Keratinocyte (primary cell): ENCODE results near the gene REV1. TPM values are rescaled to one million over a fixed set of nuclear protein-coding genes. Genes with fewer than 3 reads are reported as not detected.
"Not testable (repeated sequence)": the region's sequence is repeated elsewhere in the genome, so short reads cannot be mapped to it uniquely, and the experiment has no call there.

Experiments
- DNase-seq: peaks from one replicate; pipeline ENCODE4 v3.0.0-alpha.2; 2011; ENCODE audit warnings: low read depth, missing footprints, low spot score
- FAIRE-seq: peaks from 2 replicates; lab custom pipeline; 2011; peaks lifted over from hg19 to GRCh38; lab: Jason Lieb, UNC
- H2AFZ ChIP-seq: 2 replicates; pipeline ENCODE4 v1.6.0; 2012; ENCODE audit warnings: low read length, control low read depth, inconsistent platforms; ENCODE audit not compliant: control insufficient read depth
- H3K27ac ChIP-seq: 2 replicates; pipeline ENCODE4 v1.5.1; 2011; ENCODE audit warnings: low read length; ENCODE audit not compliant: control insufficient read depth, insufficient read depth
- H3K27me3 ChIP-seq: 3 replicates; pipeline ENCODE4 v1.6.0; 2011; ENCODE audit warnings: low read length; ENCODE audit not compliant: control insufficient read depth, insufficient read depth; ENCODE audit errors: extremely low read depth
- H3K36me3 ChIP-seq, 2 experiments: 2 replicates in 1 of 2; 3 replicates in 1 of 2; pipeline ENCODE4 v1.5.1; 2011; ENCODE audit warnings: low read length in 2 of 2, mild to moderate bottlenecking in 1 of 2; ENCODE audit not compliant: control insufficient read depth in 2 of 2, insufficient read depth in 2 of 2; ENCODE audit errors: extremely low read depth in 1 of 2
- H3K4me1 ChIP-seq: 3 replicates; pipeline ENCODE4 v1.5.1; 2011; ENCODE audit warnings: low read length; ENCODE audit not compliant: control insufficient read depth, insufficient read depth; ENCODE audit errors: extremely low read depth
- H3K4me2 ChIP-seq: 3 replicates; pipeline ENCODE4 v1.6.0; 2011; ENCODE audit warnings: low read depth, low read length; ENCODE audit not compliant: control insufficient read depth, insufficient read depth; ENCODE audit errors: extremely low read depth
- H3K4me3 ChIP-seq, 3 experiments: fragments of 200-600 bp in 1 of 3; sonication (generic) in 1 of 3; 2 replicates in 2 of 3; 3 replicates in 1 of 3; pipeline ENCODE4 v1.5.1; 2011 to 2016; ENCODE audit warnings: low read length in 3 of 3, mild to moderate bottlenecking in 3 of 3, control low read depth in 2 of 3, inconsistent platforms in 1 of 3, low read depth in 1 of 3, mixed read lengths in 1 of 3, mixed run types in 1 of 3, moderate library complexity in 1 of 3; ENCODE audit not compliant: control insufficient read depth in 2 of 3, insufficient read depth in 2 of 3; ENCODE audit errors: extremely low read depth in 1 of 3
- H3K79me2 ChIP-seq: 2 replicates; pipeline ENCODE4 v1.6.0; 2012; ENCODE audit warnings: low read length; ENCODE audit not compliant: control insufficient read depth, insufficient read depth
- H3K9ac ChIP-seq: 3 replicates; pipeline ENCODE4 v1.6.0; 2011; ENCODE audit warnings: low read length; ENCODE audit not compliant: control insufficient read depth, insufficient read depth; ENCODE audit errors: extremely low read depth
- H3K9me1 ChIP-seq: 3 replicates; pipeline ENCODE4 v1.6.0; 2011; ENCODE audit warnings: low read length; ENCODE audit not compliant: control insufficient read depth, insufficient read depth; ENCODE audit errors: extremely low read depth
- H3K9me3 ChIP-seq: 2 replicates; pipeline ENCODE4 v1.5.1; 2012; ENCODE audit warnings: low read depth, low read length; ENCODE audit not compliant: control insufficient read depth
- H4K20me1 ChIP-seq: 3 replicates; pipeline ENCODE4 v1.6.0; 2011; ENCODE audit warnings: low read length; ENCODE audit not compliant: control insufficient read depth, insufficient read depth; ENCODE audit errors: extremely low read depth
- EZH2 ChIP-seq: IDR thresholded peaks from one replicate; pipeline ENCODE4 v1.6.1; 2012; ENCODE audit warnings: inconsistent platforms, mild to moderate bottlenecking, low read length, moderate library complexity
- dilution Hi-C: fragments of 300-500 bp; cut with MboI; formaldehyde crosslinking; loops from one replicate; pipeline ENCODE4 v1.7.0; 2020; ENCODE audit warnings: low sequenced_read_pairs; ENCODE audit not compliant: extremely low pct_ligation_motif_present
- polyA plus RNA-seq, 5 experiments: library from polyadenylated mRNA; depleted of rRNA in 3 of 5; stranded (reverse) in 3 of 5; stranded (forward) in 1 of 5; unstranded in 1 of 5; fragments of >200 nt; gene quantifications; 1 replicate in 1 of 5; 2 replicates in 3 of 5; 3 replicates in 1 of 5; pipeline versions ENCODE4 v1.2.1 to v1.2.3, GENCODE V29; 2011 to 2012; ENCODE audit warnings: missing spikeins in 2 of 5, low read depth in 1 of 5, low replicate concordance in 1 of 5
- TF ChIP-seq, protein P1 (sequence below), 3 experiments: IDR thresholded peaks in 1 of 3; conservative IDR thresholded peaks in 1 of 3; optimal IDR thresholded peaks in 1 of 3; 2 replicates in 2 of 3; 3 replicates in 1 of 3; pipeline versions ENCODE3 to v1.5.1; 2011; ENCODE audit warnings: low read length in 3 of 3, mild to moderate bottlenecking in 3 of 3, moderate library complexity in 2 of 3, control low read depth in 1 of 3, inconsistent platforms in 1 of 3; ENCODE audit not compliant: insufficient read depth in 2 of 3; ENCODE audit errors: extremely low read depth in 1 of 3

Gene REV1
- polyA plus RNA-seq, 1 donor (not counting 4 experiments of a cell fraction or from before 2014, with no cell fraction given) = 56.4 TPM

DNA sequence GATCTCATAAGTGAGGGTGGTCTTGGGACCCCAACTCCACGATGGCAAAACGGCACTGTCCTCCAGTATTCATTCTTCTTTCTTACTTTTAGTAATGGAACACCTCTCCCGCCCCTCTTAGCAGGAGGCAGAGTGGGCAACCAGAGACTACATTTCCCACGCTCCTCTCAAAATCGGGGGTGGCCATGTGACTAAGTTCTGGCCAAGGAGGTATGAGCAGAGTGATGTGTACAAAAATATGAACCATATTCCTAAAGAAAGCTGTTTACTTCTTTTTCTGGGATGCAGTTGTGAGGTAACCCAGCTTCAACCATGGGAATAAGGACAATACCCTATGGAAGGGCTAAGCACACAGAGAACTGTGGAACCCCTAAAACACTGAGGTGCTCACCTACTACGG is 12.8 kb downstream of the REV1 start:
- no peak for DNase-seq
- TF ChIP-seq EZH2 = no peak
- TF ChIP-seq, protein P1, sequence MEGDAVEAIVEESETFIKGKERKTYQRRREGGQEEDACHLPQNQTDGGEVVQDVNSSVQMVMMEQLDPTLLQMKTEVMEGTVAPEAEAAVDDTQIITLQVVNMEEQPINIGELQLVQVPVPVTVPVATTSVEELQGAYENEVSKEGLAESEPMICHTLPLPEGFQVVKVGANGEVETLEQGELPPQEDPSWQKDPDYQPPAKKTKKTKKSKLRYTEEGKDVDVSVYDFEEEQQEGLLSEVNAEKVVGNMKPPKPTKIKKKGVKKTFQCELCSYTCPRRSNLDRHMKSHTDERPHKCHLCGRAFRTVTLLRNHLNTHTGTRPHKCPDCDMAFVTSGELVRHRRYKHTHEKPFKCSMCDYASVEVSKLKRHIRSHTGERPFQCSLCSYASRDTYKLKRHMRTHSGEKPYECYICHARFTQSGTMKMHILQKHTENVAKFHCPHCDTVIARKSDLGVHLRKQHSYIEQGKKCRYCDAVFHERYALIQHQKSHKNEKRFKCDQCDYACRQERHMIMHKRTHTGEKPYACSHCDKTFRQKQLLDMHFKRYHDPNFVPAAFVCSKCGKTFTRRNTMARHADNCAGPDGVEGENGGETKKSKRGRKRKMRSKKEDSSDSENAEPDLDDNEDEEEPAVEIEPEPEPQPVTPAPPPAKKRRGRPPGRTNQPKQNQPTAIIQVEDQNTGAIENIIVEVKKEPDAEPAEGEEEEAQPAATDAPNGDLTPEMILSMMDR (optimal IDR thresholded peaks at IDR 0.05 in 1 of 3, IDR thresholded peaks at IDR 0.05 in 1 of 3, conservative IDR thresholded peaks at IDR 0.05 in 1 of 3; ENCODE audit: extremely low read depth in 1 of 3, insufficient read depth in 2 of 3, low read length in 3 of 3) = no peak
- H3K36me3 ChIP-seq = peaks cover 0 to 4% of the 10 kb centered on the region in 2 experiments
- no peak overlapping the region for H3K4me3 ChIP-seq
- no peaks in the 10 kb centered on the region for H4K20me1 ChIP-seq
- H3K9me3 ChIP-seq = no peaks in the 10 kb centered on the region
- H3K79me2 ChIP-seq = peaks cover 76% of the 10 kb centered on the region
- H3K4me2 ChIP-seq = peak overlapping the region; percentile 36
- no peak overlapping the region for H3K9ac ChIP-seq
- dilution Hi-C loops = no loop called here
- peak overlapping the region; percentile 58 for H3K27ac ChIP-seq
- FAIRE-seq = peak; percentile 23
- H3K9me1 ChIP-seq = no peaks in the 10 kb centered on the region
- no peak overlapping the region for H2AFZ ChIP-seq
- H3K27me3 ChIP-seq = no peaks in the 10 kb centered on the region
- peaks cover 66% of the 10 kb centered on the region for H3K4me1 ChIP-seq

DNA sequence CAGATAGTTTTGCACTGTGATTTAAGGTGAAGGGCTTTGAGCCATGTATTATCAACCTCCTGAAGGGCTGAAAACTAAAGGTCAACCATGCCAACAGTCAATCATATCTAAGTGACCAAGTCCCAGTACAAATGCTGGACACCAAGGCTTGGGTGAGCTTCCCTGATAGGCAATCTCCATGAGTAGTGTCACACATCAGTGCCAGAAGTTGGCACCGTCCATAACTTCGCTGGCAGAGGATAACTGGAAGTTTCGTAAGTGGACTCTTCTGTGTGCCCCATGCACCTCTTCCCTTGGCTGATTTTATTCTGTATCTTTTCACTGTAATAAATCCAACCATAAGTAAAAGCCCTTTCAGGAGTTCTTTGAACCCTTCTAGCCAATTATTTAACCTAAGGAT is 13.2 kb downstream of the REV1 start:
- Histone ChIP-seq H3K9me1 (no peaks in the 10 kb centered on the region), H3K4me2 (peak overlapping the region; percentile 36), H3K27me3 (no peaks in the 10 kb centered on the region), H3K36me3 (peaks cover 0 to 4% of the 10 kb centered on the region in 2 experiments), H3K9me3 (no peaks in the 10 kb centered on the region), H4K20me1 (no peaks in the 10 kb centered on the region), H2AFZ (no peak overlapping the region), H3K4me3 (peak overlapping the region in 1 of 3 experiments; percentile 16), H3K9ac (no peak overlapping the region), H3K27ac (peak overlapping the region; percentile 58), H3K4me1 (peaks cover 66% of the 10 kb centered on the region), H3K79me2 (peaks cover 72% of the 10 kb centered on the region)
- TF ChIP-seq EZH2 = no peak
- TF ChIP-seq, protein P1 (optimal IDR thresholded peaks at IDR 0.05 in 1 of 3, IDR thresholded peaks at IDR 0.05 in 1 of 3, conservative IDR thresholded peaks at IDR 0.05 in 1 of 3; ENCODE audit: extremely low read depth in 1 of 3, insufficient read depth in 2 of 3, low read length in 3 of 3) = no peak
- DNase-seq = no peak
- FAIRE-seq = no peak
- dilution Hi-C loops = no loop called here

DNA sequence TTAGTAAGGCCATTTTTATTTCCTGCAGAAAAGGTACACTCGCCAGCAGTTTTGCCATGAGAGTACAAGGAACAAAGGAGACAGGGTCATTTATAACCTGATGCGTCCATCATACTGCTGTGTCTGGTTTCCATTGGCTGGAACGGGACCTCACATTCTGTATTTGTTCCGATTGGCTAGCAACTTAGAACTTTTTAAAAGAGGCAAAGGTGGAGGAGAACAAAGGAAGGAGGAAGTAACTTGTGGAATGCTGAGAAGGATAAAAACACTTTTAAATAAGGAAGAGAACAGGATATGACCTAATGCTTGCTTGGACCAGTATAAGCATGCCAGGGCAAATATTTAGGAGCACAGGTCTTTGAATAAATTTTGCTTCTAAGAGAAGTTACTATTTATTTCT is 14.7 kb downstream of the REV1 start:
- Histone ChIP-seq H3K27ac (peak overlapping the region; percentile 58), H3K4me1 (peaks cover 64% of the 10 kb centered on the region), H3K9ac (peak overlapping the region; percentile 70), H3K4me2 (peak overlapping the region; percentile 81), H3K79me2 (peaks cover 63% of the 10 kb centered on the region), H3K4me3 (peak overlapping the region; percentile 2 to 29 (median 4))
- H3K9me3 ChIP-seq, H3K9me1 ChIP-seq, H3K27me3 ChIP-seq, DNase-seq, H2AFZ ChIP-seq, H3K36me3 ChIP-seq, H4K20me1 ChIP-seq, dilution Hi-C loops: not testable (repeated sequence)
- peak; percentile 9 for FAIRE-seq
